SIG-M5 treated with dmso at 0.1 percent for 504 hours (cell line): ENCODE results near the gene EN1.
A peak's percentile ranks its signal among the peaks of the same experiment; 100 is the strongest.

Source experiments
- DNase-seq: peaks from one replicate; lab custom pipeline; 2025; ENCODE audit not compliant: unreplicated experiment; lab: John Stamatoyannopoulos, UW

Gene EN1

GRCh38 chr2:118856330-118856977 lies 9.0 kb upstream of the EN1 start:
- DNase-seq, result no peak

GRCh38 chr2:118855451-118856279 lies 8.2 kb upstream of the EN1 start:
- peak; percentile 61 for DNase-seq

- no peak for DNase-seq
These were observed 7.3 kb upstream of the EN1 start for GRCh38 chr2:118854507-118855345.

- DNase-seq, result no peak
These were observed 6.3 kb upstream of the EN1 start for GRCh38 chr2:118853651-118854291.

- DNase-seq, result no peak
These were observed 5.7 kb upstream of the EN1 start for GRCh38 chr2:118853129-118853640.

DNA sequence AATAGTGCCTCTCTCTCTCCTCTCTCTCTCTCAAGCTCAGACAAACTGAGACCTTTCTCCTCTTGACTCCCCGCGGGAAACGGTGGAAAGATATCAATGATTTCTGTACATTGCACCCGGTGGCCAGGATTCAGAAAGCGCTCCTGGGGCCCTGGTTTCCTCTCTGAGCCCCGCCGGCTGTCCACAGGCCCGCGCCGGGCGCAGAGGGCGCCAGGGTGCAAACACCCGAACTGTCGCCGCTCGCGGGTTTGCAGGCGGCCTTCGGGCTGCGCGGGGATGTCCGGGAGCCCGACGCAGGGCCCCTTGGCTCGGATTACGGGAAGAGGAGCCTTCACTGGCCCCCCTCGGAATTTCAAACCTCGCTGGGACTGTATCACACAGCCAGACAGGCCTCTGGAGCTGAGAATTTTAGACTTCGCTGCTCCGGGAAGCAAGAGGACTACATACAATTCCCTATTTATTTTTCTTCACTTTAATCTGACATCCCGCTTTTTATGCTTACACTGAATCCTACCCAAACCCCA lies 5.2 kb upstream of the EN1 start:
- no peak for DNase-seq

GRCh38 chr2:118851650-118852049 lies 4.2 kb upstream of the EN1 start:
- DNase-seq, result no peak

DNA sequence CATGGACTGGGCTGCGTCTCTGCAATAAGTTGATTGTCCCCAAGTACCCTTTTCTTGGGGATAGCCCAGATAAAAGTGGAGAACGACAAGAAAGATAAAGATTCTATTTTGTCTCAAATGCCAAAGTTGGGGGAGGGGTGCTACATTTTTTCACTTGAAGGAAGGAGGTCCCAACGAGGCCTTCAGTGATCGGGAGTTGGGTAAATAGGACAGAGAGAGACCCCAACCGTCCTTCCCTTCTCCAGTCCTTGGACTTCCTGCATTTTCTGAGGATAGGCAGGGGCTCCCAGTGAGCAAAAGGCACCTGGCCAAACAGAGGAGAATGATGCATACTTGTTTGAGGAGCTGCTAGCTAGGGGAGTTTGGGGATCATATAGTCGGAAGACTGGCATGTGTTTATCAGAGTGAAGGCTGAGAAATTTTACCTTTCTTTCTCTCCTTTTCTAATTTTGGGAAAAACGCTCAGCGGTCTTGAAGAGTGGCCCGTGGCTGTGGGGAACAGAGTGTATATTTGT lies 3.5 kb upstream of the EN1 start:
- no peak for DNase-seq

- DNase-seq, result no peak
These were observed 2.9 kb upstream of the EN1 start for GRCh38 chr2:118850168-118850900.

DNA sequence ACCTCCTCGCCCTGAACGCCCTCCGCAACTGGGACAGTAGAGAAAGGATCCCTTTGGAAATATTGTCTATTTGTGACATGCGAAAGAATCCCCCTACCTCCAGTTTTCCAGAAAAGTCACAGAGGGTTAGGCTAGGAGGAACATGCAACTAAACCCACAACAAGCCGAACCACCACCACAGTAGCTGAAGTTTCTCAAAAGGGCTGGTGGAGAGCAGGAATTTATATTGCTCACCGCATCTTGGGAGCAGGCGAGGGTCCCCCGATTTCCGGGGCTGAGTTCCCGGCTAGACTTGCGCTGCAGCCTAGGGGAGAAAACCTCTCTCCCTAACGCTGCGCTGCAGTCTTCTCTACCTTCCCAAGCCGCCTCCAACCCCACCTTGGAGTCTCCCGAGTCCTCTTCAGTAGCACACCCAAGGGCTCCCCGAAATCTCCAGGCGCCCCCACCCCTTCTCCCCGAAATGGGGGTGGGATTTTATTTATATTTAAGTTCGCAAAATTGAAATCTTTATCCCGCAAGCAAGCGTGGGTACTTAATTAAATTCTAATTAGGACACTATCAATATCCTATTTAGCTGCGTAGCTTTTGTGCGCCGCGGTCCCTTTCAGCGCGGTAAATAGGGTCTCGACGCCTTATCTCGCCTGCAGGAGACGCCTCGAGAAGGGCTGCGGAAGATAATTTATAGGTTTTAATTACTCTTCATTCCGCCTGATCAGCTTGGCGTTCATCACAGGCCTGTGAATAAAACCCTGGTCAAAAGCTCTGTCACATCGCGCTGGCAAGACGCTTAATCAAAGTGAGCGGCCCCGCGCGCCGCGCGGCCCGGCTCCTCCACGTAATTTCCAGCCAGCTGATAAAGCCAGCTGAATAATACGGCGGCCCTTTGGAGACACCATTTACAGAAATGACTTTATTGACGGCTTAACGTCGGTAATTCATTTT lies 2.0 kb upstream of the EN1 start:
- DNase-seq, result no peak

- DNase-seq, result no peak
These were observed 1.2 kb upstream of the EN1 start for GRCh38 chr2:118848381-118849225.

GRCh38 chr2:118847762-118848172 lies 319 bp upstream of the EN1 start:
- no peak for DNase-seq

GRCh38 chr2:118846442-118846952 lies 951 bp downstream of the EN1 start:
- no peak for DNase-seq

DNA sequence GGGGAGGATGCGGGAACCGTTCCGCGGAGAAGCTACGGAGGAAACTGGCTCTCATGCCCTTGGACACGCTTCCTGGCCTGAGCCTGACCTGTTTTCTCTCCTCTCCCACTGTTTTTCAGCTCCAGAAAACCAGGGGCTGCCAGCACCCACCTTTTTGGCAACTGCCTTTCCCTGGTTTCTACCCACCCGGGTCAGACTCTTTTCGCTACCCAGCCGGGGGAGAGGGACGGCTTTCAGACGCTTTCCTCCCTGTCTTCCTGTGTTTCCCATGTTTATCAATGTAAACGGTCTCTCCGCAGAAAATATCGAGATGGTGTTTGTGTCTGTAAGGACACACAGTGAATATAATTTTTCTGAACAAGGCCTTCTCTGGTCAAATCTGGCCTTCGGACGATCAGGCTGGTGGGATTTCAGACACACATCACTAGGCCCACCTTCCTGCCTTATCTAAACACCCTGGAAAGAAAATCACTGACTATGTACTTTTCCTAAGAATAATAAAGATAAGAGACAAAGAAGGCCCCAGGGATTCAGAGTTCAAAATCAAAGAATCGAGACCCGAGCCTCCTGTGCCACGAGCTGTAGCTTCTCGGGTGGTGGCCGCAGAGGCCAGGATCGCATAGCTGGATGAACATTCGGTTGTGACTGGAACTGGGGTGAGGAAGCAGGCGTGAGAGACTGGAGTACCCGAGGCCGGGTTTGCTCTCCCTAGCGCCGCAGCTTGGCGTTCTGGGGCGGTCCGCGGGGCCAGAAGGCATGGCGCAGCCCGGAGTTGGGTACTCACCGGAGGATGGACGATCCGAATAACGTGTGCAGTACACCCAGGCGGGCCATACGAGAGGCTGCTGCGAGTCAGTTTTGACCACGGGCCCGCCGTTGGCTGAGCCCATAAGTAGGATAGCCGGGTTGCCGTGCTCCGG lies 1.7 kb downstream of the EN1 start:
- no peak for DNase-seq

- no peak for DNase-seq
These were observed 2.4 kb downstream of the EN1 start for GRCh38 chr2:118845005-118845521.

- DNase-seq, result no peak
These were observed 3.0 kb downstream of the EN1 start for GRCh38 chr2:118844261-118845004.
